ENCODE measurements around the gene TFB1M. TPM values are rescaled to one million over a fixed set of nuclear protein-coding genes. Genes with fewer than 3 reads are reported as not detected.
"Not testable (repeated sequence)": the region's sequence is repeated elsewhere in the genome, so short reads cannot be mapped to it uniquely, and the experiment has no call there.

The TFB1M gene
- total RNA-seq, 1 donor from 2014 or later, result 19.1 TPM

DNA sequence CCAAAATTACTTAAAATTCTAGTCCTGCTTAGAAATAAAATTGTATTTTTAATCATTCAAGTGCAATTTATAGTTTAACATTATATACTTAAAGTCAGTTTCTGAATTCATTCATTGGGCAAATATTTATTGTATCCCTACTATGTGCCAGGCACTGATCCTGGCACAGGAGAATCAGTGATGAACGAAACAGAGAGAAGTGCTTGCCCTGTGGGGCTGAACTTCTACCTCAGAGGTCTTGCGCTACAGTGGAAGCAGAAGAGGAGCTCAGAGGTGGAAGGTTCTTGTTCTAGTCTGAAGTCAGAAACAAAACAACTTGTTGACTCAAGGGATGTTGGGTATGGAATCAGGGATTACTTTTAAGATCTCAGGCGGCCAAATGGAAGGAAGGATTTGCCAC is 44.5 kb downstream of the TFB1M start:
- H3K4me3 Mint-ChIP-seq (ENCODE audit: unreplicated experiment), result no peak overlapping the region
- no peaks in the 10 kb centered on the region for H3K27me3 Mint-ChIP-seq (ENCODE audit: unreplicated experiment)
- DNase-seq (ENCODE audit: extremely low spot score, unreplicated experiment), result no peak
- H3K9me3 Mint-ChIP-seq (ENCODE audit: unreplicated experiment), result no peaks in the 10 kb centered on the region
- TF ChIP-seq, protein P1, sequence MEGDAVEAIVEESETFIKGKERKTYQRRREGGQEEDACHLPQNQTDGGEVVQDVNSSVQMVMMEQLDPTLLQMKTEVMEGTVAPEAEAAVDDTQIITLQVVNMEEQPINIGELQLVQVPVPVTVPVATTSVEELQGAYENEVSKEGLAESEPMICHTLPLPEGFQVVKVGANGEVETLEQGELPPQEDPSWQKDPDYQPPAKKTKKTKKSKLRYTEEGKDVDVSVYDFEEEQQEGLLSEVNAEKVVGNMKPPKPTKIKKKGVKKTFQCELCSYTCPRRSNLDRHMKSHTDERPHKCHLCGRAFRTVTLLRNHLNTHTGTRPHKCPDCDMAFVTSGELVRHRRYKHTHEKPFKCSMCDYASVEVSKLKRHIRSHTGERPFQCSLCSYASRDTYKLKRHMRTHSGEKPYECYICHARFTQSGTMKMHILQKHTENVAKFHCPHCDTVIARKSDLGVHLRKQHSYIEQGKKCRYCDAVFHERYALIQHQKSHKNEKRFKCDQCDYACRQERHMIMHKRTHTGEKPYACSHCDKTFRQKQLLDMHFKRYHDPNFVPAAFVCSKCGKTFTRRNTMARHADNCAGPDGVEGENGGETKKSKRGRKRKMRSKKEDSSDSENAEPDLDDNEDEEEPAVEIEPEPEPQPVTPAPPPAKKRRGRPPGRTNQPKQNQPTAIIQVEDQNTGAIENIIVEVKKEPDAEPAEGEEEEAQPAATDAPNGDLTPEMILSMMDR (IDR thresholded peaks at IDR 0.05), result no peak
- peaks cover 9% of the 10 kb centered on the region for H3K36me3 Mint-ChIP-seq (ENCODE audit: unreplicated experiment)
- peaks cover 41% of the 10 kb centered on the region for H3K4me1 Mint-ChIP-seq (ENCODE audit: unreplicated experiment)
- no peak overlapping the region for H3K27ac Mint-ChIP-seq (ENCODE audit: unreplicated experiment)

DNA sequence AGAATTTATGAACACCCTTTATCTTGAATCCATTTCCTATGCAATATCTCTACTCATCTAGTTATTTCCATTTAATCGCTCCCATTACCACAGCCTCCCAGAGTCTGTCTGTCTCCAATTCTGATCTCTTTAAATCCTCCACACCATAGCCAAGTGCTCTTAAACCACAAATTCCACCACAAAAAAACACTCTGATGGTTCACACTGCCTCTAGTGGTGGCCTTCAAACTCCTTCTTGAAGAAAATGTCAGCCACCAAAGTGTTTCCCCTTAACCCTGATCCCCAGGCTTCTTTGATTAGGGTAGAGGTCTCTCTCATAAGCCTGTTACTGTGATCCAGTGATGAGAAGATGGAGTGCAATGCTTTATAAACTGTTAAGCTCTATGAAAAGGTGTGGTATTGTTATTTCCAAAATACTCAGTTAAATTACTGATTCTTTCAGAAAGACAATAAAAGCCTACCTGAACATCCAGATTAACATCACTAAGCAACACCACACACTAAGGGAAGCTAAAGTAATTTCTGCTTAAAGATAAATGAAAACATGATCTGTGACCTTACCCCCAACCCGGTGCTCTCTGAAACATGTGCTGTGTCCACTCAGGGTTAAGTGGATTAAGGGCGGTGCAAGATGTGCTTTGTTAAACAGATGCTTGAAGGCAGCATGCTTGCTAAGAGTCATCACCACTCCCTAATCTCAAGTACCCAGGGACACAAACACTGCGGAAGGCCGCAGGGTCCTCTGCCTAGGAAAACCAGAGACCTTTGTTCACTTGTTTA is 46.0 kb downstream of the TFB1M start:
- H3K36me3 Mint-ChIP-seq (ENCODE audit: unreplicated experiment); DNase-seq (ENCODE audit: extremely low spot score, unreplicated experiment); H3K27me3 Mint-ChIP-seq (ENCODE audit: unreplicated experiment); H3K9me3 Mint-ChIP-seq (ENCODE audit: unreplicated experiment); H3K4me3 Mint-ChIP-seq (ENCODE audit: unreplicated experiment): not testable (repeated sequence)
- TF ChIP-seq, protein P1 (IDR thresholded peaks at IDR 0.05), result peak; percentile 58
- peak overlapping the region; percentile 31 for H3K27ac Mint-ChIP-seq (ENCODE audit: unreplicated experiment)
- peaks cover 40% of the 10 kb centered on the region for H3K4me1 Mint-ChIP-seq (ENCODE audit: unreplicated experiment)

DNA sequence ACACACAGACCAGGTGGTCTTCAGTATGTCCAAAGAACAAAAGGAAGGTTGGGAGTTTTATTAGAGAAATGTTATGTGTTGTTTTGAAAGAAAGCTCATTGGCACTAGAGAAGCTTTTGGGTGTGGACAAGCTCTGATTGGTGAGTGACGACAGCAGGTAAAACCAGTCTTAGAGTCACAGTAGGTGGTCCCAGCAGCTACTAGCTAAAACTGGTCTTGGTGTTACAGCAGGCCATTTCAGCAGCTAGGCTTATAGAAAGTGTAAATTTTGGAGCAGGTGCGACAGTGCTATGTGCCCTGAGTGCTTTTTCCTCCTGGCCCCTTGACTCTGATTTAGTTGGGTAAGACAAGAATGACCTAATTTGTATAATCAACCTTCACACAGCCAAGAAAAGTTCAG is 46.9 kb downstream of the TFB1M start:
- no peak for DNase-seq (ENCODE audit: extremely low spot score, unreplicated experiment)
- no peaks in the 10 kb centered on the region for H3K27me3 Mint-ChIP-seq (ENCODE audit: unreplicated experiment)
- no peaks in the 10 kb centered on the region for H3K9me3 Mint-ChIP-seq (ENCODE audit: unreplicated experiment)
- no peak overlapping the region for H3K4me3 Mint-ChIP-seq (ENCODE audit: unreplicated experiment)
- no peak overlapping the region for H3K27ac Mint-ChIP-seq (ENCODE audit: unreplicated experiment)
- H3K4me1 Mint-ChIP-seq (ENCODE audit: unreplicated experiment), result peaks cover 31% of the 10 kb centered on the region
- H3K36me3 Mint-ChIP-seq (ENCODE audit: unreplicated experiment), result peaks cover 9% of the 10 kb centered on the region
- TF ChIP-seq, protein P1 (IDR thresholded peaks at IDR 0.05), result no peak

DNA sequence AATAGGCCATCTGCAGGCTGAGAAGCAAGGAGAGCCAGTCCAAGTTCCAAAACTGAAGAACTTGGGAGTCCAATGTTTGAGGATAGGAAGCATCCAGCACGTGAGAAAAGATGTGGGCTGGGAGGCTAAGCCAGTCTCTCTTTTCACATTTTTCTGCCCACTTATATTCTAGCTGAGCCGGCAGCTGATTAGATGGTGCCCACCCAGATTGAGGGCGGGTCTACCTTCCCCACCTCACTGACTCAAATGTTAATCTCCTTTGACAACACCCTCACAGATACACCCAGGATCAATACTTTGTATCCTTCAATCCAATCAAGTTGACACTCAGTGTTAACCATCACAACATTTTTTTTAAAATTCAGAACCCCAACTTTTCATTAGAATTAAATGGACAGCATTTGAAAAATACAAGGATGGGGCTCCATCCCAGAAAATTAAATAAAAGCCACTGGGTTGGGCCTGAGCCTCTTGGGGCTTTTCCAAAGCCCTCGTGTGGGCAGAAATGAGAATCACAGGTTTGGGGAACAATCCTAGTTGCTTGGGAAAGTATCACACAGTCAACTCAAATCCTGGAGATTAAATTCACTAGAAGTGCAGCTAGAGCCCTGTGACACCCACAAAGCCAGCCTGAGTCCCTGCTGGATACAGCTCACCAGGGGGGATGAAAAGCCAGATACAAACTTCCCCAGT is 48.3 kb downstream of the TFB1M start:
- Mint-ChIP-seq H3K27me3 (ENCODE audit: unreplicated experiment) (no peaks in the 10 kb centered on the region), H3K27ac (ENCODE audit: unreplicated experiment) (peak overlapping the region; percentile 44), H3K9me3 (ENCODE audit: unreplicated experiment) (no peaks in the 10 kb centered on the region), H3K4me1 (ENCODE audit: unreplicated experiment) (peaks cover 24% of the 10 kb centered on the region), H3K4me3 (ENCODE audit: unreplicated experiment) (no peak overlapping the region), H3K36me3 (ENCODE audit: unreplicated experiment) (peaks cover 13% of the 10 kb centered on the region)
- DNase-seq (ENCODE audit: extremely low spot score, unreplicated experiment), result no peak
- TF ChIP-seq, protein P1 (IDR thresholded peaks at IDR 0.05), result no peak

DNA sequence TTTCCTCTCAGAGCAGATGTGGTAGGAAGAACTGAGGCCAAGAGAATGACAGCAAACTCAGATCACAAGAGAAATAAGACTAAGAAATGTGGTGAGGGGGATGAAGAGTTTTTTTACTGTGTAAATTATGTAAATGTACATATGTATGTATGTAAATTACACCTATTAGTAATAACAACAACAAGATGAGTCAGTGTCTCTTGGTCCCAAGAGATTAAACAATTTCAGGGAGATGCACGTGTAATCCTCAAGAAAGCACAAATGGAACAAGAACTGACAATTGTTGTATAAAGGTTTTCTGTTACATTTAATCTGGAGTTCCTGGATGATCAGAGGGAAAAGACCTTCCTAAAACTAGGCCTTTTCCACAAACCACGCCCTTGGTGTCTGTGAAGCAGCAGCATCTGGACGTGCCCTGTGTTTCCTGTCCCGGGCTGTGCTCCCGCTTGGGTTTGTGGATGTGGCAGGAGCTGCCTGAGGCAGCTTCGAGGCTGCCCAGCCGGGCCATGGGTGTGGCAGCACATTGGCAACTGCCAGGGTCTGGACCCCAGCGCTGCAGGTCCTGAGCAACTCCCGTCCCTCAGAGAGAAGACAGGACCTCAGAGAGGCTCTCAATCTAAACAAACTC is 49.5 kb downstream of the TFB1M start:
- no peaks in the 10 kb centered on the region for H3K9me3 Mint-ChIP-seq (ENCODE audit: unreplicated experiment)
- TF ChIP-seq, protein P1 (IDR thresholded peaks at IDR 0.05), result no peak
- H3K4me1 Mint-ChIP-seq (ENCODE audit: unreplicated experiment), result peaks cover 22% of the 10 kb centered on the region
- no peak overlapping the region for H3K4me3 Mint-ChIP-seq (ENCODE audit: unreplicated experiment)
- no peak for DNase-seq (ENCODE audit: extremely low spot score, unreplicated experiment)
- peaks cover 12% of the 10 kb centered on the region for H3K36me3 Mint-ChIP-seq (ENCODE audit: unreplicated experiment)
- H3K27ac Mint-ChIP-seq (ENCODE audit: unreplicated experiment), result peak overlapping the region; percentile 90
- H3K27me3 Mint-ChIP-seq (ENCODE audit: unreplicated experiment), result no peaks in the 10 kb centered on the region
